Measurements from ENCODE around the gene PRSS56.

PRSS56 gene

DNA sequence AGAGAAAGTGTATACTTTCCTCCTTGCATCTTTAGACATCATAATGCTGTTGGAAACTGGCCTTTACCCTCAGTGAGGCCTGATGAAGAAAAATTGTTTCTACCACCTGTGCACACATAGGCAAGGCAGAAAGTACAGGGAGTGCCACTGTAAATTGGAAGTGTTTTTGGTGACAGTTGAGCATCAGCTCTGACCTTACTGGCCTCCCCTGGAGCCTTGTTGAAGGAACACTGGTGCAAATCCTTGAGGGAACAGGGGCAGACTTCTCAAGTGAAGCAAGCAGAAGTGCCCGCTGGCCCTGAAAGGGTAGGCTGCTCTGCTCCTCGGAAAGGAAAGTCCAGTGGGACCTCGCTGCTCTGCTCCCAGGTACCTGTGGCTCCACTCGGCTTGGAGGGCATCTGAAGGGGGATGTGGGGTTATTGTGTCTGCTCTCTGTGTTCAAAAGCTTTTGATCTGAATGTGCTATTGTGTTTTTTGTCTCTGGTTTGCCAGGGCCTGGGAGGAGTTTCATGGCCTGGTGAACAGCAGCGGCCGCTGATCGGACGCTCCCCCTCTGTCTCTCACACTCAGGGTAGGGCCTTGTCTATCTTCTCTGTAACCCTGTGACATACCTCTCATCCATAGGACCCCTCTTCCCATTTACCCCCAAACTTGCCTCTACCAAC lies 53.7 kb downstream of the PRSS56 start:
- no peak overlapping the region for H2AK5ac ChIP-seq (ENCODE audit: low read length, severe bottlenecking)
- H3K9me3 ChIP-seq (ENCODE audit: control insufficient read depth, low read length) = no peaks in the 10 kb centered on the region
- H2BK5ac ChIP-seq (ENCODE audit: low read depth, low read length, poor library complexity, severe bottlenecking) = no peak overlapping the region
- H3K9ac ChIP-seq (ENCODE audit: low read length) = no peak overlapping the region
- H3K4me1 ChIP-seq (ENCODE audit: control insufficient read depth, insufficient read depth, low read depth, low read length) = peaks cover 9% of the 10 kb centered on the region
- no peak overlapping the region for H3K4me2 ChIP-seq (ENCODE audit: low read length, poor library complexity, severe bottlenecking)
- DNase-seq = no peak
- H3K27ac ChIP-seq (ENCODE audit: low read length, poor library complexity, severe bottlenecking) = no peak overlapping the region
- H3K36me3 ChIP-seq (ENCODE audit: control insufficient read depth in 1 of 2, insufficient read depth in 2 of 2, low read depth in 1 of 2, low read length in 2 of 2) = peaks cover 21 to 67% of the 10 kb centered on the region in 2 experiments
- no peak overlapping the region for H2BK12ac ChIP-seq (ENCODE audit: low read length in 2 of 2)
- no peak overlapping the region for H2BK120ac ChIP-seq (ENCODE audit: low read depth, low read length)
- H3K79me1 ChIP-seq (replicated peaks; ENCODE audit: low read length, poor library complexity, severe bottlenecking) = peaks cover 22% of the 10 kb centered on the region
- no peak overlapping the region for H3K4ac ChIP-seq (ENCODE audit: low read depth in 1 of 2, low read length in 2 of 2)
- WGBS = 96% methylated on average over 8 of the region's 8 CpGs
- no peaks in the 10 kb centered on the region for H3K27me3 ChIP-seq (ENCODE audit: control insufficient read depth in 1 of 2, insufficient read depth in 1 of 2, low read length in 2 of 2)
- H2AFZ ChIP-seq (ENCODE audit: low read depth, low read length) = no peak overlapping the region
- H3K18ac ChIP-seq (ENCODE audit: low read depth in 1 of 2, low read length in 2 of 2) = no peak overlapping the region
- no peak overlapping the region for H3K4me3 ChIP-seq (ENCODE audit: insufficient read depth in 1 of 2, low read depth in 1 of 2, low read length in 2 of 2)
- H2BK15ac ChIP-seq (ENCODE audit: low read depth, poor library complexity, severe bottlenecking) = no peak overlapping the region
- H4K8ac ChIP-seq (ENCODE audit: low read length) = no peak overlapping the region
- H3K14ac ChIP-seq (ENCODE audit: low read length in 2 of 2) = no peak overlapping the region
- H3K23ac ChIP-seq (ENCODE audit: low read length in 2 of 2) = no peak overlapping the region
- H4K91ac ChIP-seq (ENCODE audit: low read length) = no peak overlapping the region

DNA sequence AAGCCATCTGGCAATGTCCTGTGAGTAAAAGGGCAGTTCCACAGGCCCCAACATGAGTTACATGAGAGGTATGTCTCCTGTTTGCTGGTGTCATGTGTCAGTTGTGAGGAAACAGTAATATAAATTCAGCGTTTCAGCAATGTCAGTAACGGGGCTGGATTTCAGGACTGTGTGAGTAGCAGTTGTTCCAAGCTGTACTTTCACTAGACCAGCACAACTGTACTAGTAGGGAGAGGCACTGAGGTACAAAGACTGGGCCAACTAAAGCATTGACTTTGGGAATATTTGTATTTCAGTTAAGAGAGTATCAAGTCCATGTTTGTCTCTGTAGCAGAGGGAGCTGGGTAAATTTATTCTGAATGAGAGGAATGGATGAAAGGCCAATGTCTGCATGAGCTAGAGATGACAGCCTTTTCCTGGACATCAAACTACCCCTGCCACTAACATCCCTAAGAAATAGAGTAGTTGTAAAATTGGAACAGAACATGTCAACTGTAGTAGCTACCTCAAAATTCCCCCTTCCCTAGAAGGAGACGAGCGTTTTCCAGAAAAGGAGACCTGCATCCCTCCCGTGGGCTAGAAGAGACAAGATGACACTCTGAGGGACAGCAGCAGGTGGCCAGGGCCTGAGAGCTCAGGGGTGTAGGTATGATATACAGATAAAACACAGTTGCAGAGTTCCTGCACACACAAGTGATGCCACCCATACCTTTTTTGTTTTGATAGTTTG lies 54.7 kb downstream of the PRSS56 start:
- no peak overlapping the region for H2BK5ac ChIP-seq (ENCODE audit: low read depth, low read length, poor library complexity, severe bottlenecking)
- peaks cover 18% of the 10 kb centered on the region for H3K79me1 ChIP-seq (replicated peaks; ENCODE audit: low read length, poor library complexity, severe bottlenecking)
- H3K23ac ChIP-seq (ENCODE audit: low read length in 2 of 2) = no peak overlapping the region
- H3K4ac ChIP-seq (ENCODE audit: low read depth in 1 of 2, low read length in 2 of 2) = no peak overlapping the region
- H4K91ac ChIP-seq (ENCODE audit: low read length) = no peak overlapping the region
- no peak overlapping the region for H2AK5ac ChIP-seq (ENCODE audit: low read length, severe bottlenecking)
- peaks cover 14 to 67% of the 10 kb centered on the region in 2 experiments for H3K36me3 ChIP-seq (ENCODE audit: control insufficient read depth in 1 of 2, insufficient read depth in 2 of 2, low read depth in 1 of 2, low read length in 2 of 2)
- no peak overlapping the region for H3K9ac ChIP-seq (ENCODE audit: low read length)
- H2BK120ac ChIP-seq (ENCODE audit: low read depth, low read length) = no peak overlapping the region
- 93% methylated on average over 5 of the region's 5 CpGs for WGBS
- no peak overlapping the region for H4K8ac ChIP-seq (ENCODE audit: low read length)
- H3K14ac ChIP-seq (ENCODE audit: low read length in 2 of 2) = no peak overlapping the region
- H3K9me3 ChIP-seq (ENCODE audit: control insufficient read depth, low read length) = no peaks in the 10 kb centered on the region
- no peak for DNase-seq
- H2AFZ ChIP-seq (ENCODE audit: low read depth, low read length) = no peak overlapping the region
- H3K27me3 ChIP-seq (ENCODE audit: control insufficient read depth in 1 of 2, insufficient read depth in 1 of 2, low read length in 2 of 2) = no peaks in the 10 kb centered on the region
- no peak overlapping the region for H2BK15ac ChIP-seq (ENCODE audit: low read depth, poor library complexity, severe bottlenecking)
- no peak overlapping the region for H3K4me2 ChIP-seq (ENCODE audit: low read length, poor library complexity, severe bottlenecking)
- H3K18ac ChIP-seq (ENCODE audit: low read depth in 1 of 2, low read length in 2 of 2) = no peak overlapping the region
- H3K4me1 ChIP-seq (ENCODE audit: control insufficient read depth, insufficient read depth, low read depth, low read length) = peaks cover 9% of the 10 kb centered on the region
- no peak overlapping the region for H3K4me3 ChIP-seq (ENCODE audit: insufficient read depth in 1 of 2, low read depth in 1 of 2, low read length in 2 of 2)
- no peak overlapping the region for H2BK12ac ChIP-seq (ENCODE audit: low read length in 2 of 2)
- H3K27ac ChIP-seq (ENCODE audit: low read length, poor library complexity, severe bottlenecking) = no peak overlapping the region
